Neutrophil (primary cell): ENCODE results near the gene CEBPG.

Source experiments
- H3K27ac ChIP-seq: fragments of 200-600 bp; sonication (generic); 2 replicates; pipeline ENCODE4 v1.5.1; 2016; ENCODE audit warnings: mild to moderate bottlenecking, moderate library complexity
- H3K27me3 ChIP-seq: fragments of 200-600 bp; sonication (generic); 2 replicates; pipeline ENCODE4 v1.6.0; 2016; ENCODE audit warnings: mild to moderate bottlenecking
- H3K36me3 ChIP-seq: fragments of 200-600 bp; sonication (generic); 2 replicates; pipeline ENCODE4 v1.5.1; 2017
- H3K4me1 ChIP-seq, 2 experiments: fragments of 200-600 bp in 1 of 2; sonication (generic) in 1 of 2; 1 replicate in 1 of 2; 2 replicates in 1 of 2; pipeline versions ENCODE4 v1.5.1 to v1.6.1; 2013 to 2016; ENCODE audit warnings: low read depth in 1 of 2, low read length in 1 of 2, mild to moderate bottlenecking in 1 of 2, moderate library complexity in 1 of 2; ENCODE audit not compliant: control insufficient read depth in 1 of 2, insufficient read depth in 1 of 2
- H3K4me3 ChIP-seq, 2 experiments: fragments of 200-600 bp in 1 of 2; sonication (generic) in 1 of 2; 1 replicate in 1 of 2; 2 replicates in 1 of 2; pipeline ENCODE4 v1.5.1; 2013 to 2016; ENCODE audit warnings: low read depth in 1 of 2, low read length in 1 of 2, mild to moderate bottlenecking in 1 of 2, moderate library complexity in 1 of 2
- H3K9me3 ChIP-seq: fragments of 200-600 bp; sonication (generic); 2 replicates; pipeline ENCODE4 v1.5.1; 2016
- TF ChIP-seq, protein P1 (sequence below): fragments of 200-600 bp; sonication (generic); IDR thresholded peaks from 2 replicates; pipeline ENCODE4 v1.5.1; 2016; ENCODE audit warnings: antibody characterized with exemption

CEBPG gene

DNA sequence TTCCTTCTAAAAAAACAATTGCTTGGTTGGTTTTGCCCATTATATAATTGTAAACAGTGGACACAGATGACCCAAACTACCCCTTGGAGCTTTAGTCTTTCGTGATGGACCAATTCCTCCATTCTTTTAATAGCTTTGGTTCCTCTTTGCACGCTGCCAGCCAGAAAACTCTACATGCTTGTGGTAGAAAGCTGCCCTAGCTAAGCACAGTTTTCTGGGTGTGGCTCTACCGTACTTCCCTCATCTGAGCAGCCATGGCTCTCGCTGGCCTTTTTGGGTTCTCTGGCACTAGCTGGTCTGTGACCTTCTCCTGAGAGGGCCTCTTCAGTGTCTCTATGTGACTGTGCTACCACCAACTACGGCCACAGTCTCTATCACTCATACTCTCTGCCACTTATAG lies 41.3 kb upstream of the CEBPG start:
- Histone ChIP-seq H3K9me3 (no peaks in the 10 kb centered on the region), H3K27me3 (no peaks in the 10 kb centered on the region), H3K4me1 (peaks cover 19 to 23% of the 10 kb centered on the region in 2 experiments), H3K4me3 (no peak overlapping the region), H3K27ac (no peak overlapping the region), H3K36me3 (no peaks in the 10 kb centered on the region)
- TF ChIP-seq, protein P1, sequence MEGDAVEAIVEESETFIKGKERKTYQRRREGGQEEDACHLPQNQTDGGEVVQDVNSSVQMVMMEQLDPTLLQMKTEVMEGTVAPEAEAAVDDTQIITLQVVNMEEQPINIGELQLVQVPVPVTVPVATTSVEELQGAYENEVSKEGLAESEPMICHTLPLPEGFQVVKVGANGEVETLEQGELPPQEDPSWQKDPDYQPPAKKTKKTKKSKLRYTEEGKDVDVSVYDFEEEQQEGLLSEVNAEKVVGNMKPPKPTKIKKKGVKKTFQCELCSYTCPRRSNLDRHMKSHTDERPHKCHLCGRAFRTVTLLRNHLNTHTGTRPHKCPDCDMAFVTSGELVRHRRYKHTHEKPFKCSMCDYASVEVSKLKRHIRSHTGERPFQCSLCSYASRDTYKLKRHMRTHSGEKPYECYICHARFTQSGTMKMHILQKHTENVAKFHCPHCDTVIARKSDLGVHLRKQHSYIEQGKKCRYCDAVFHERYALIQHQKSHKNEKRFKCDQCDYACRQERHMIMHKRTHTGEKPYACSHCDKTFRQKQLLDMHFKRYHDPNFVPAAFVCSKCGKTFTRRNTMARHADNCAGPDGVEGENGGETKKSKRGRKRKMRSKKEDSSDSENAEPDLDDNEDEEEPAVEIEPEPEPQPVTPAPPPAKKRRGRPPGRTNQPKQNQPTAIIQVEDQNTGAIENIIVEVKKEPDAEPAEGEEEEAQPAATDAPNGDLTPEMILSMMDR = no peak

DNA sequence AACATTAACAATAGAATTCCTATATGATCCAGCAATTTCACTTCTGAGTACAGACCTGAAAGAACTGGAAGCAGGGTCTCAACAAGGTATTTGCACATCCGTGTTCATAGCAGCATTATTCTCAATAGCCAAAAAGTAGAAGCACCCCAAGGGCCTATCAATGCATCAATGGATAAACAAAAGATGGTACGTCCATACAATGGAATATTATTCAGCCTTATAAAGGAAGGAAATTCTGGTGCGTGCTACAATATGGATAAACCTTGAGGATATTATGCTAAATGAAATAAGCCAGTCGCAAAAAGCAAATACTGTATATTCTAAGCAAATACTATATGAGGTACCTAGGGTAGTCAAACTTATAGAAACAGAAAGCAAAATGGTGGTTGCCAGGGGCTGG lies 40.4 kb upstream of the CEBPG start:
- TF ChIP-seq, protein P1 = no peak
- H3K36me3 ChIP-seq = no peaks in the 10 kb centered on the region
- H3K4me3 ChIP-seq = no peak overlapping the region
- H3K27me3 ChIP-seq = peaks cover under 1% of the 10 kb centered on the region
- H3K27ac ChIP-seq = no peak overlapping the region
- no peaks in the 10 kb centered on the region for H3K9me3 ChIP-seq
- peaks cover 19 to 23% of the 10 kb centered on the region in 2 experiments for H3K4me1 ChIP-seq

DNA sequence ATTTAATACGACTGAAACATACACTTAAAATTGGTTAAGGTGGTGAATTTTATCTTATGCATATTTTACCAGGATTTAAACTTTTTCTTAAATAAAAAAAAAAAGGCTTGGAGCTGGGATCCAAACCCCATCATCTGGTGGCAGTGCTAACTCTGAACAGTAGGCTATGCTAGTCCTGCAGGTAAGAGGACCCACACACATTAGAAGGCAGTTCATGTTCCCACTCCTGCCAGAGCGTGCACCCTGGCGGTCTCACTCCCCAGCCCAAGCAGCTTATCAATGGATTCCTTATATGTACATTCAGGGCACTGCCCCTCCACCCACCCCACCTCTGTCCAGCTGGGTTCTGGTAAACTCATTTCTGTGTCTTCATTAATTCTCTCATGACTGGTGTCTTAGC lies 39.9 kb upstream of the CEBPG start:
- H3K9me3 ChIP-seq = no peaks in the 10 kb centered on the region
- H3K36me3 ChIP-seq = no peaks in the 10 kb centered on the region
- no peak overlapping the region for H3K4me3 ChIP-seq
- peaks cover 6% of the 10 kb centered on the region for H3K27me3 ChIP-seq
- no peak overlapping the region for H3K27ac ChIP-seq
- H3K4me1 ChIP-seq = peaks cover 19 to 23% of the 10 kb centered on the region in 2 experiments
- TF ChIP-seq, protein P1 = no peak

DNA sequence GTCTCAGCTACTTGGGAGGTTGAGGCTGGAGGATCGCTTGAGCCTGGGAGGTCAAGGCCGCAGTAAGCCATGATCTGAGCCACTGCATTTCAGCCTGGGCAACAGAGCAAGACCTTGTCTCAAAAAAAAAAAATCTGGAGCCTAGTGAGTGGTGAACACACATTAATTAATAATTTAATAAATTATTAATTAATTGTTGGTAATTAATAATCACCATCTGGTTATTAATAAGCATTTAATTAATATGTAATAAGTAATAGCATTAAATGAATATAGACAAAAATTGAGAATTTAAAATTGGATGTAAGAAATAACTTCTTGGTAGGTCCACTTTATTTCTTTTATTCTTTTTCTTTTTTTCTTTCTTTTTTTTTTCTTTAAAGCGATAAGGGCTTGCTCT lies 39.2 kb upstream of the CEBPG start:
- TF ChIP-seq, protein P1 = no peak
- H3K4me1 ChIP-seq = peaks cover 19 to 22% of the 10 kb centered on the region in 2 experiments
- H3K27ac ChIP-seq = no peak overlapping the region
- no peaks in the 10 kb centered on the region for H3K9me3 ChIP-seq
- peaks cover 11% of the 10 kb centered on the region for H3K27me3 ChIP-seq
- H3K4me3 ChIP-seq = no peak overlapping the region
- no peaks in the 10 kb centered on the region for H3K36me3 ChIP-seq

DNA sequence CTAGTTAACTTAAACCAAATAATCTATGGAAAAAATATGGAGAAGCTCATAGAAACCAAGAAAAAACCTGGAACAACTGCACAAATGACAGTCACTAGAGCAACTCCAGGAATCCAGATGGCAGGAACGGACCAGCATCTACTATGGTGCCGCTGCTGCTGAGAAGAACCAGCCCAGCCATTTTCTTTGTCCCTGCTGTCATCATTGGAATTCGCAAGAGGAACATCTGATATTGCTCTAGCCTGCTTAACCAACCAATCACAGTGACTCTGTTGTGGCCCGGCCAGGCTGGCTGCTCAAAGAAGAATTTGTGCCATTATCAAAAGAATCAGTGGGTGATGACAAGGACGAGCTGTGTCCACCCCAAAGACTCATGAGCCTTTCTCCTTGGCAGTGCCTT lies 38.1 kb upstream of the CEBPG start:
- H3K36me3 ChIP-seq = no peaks in the 10 kb centered on the region
- H3K9me3 ChIP-seq = no peaks in the 10 kb centered on the region
- H3K27ac ChIP-seq = no peak overlapping the region
- H3K4me3 ChIP-seq = no peak overlapping the region
- peaks cover 10 to 11% of the 10 kb centered on the region in 2 experiments for H3K4me1 ChIP-seq
- TF ChIP-seq, protein P1 = no peak
- H3K27me3 ChIP-seq = peaks cover 13% of the 10 kb centered on the region
